Vagina (tissue), 2 donors: ENCODE data around the gene PTPRE. TPM values are rescaled to one million over a fixed set of nuclear protein-coding genes. Genes with fewer than 3 reads are reported as not detected.
A peak's percentile ranks its signal among the peaks of the same experiment; 100 is the strongest.

Source experiments
- DNase-seq, 2 donors: peaks; one replicate each; pipeline ENCODE4 v3.0.0-alpha.2; 2017; ENCODE audit errors: extremely low spot score in 2 of 2
- H3K27ac ChIP-seq: fragments of 200-600 bp; sonication (generic); one replicate; pipeline ENCODE4 v1.5.1; 2019
- H3K27me3 ChIP-seq: fragments of 200-600 bp; sonication (generic); one replicate; pipeline ENCODE4 v1.5.1; 2019
- H3K36me3 ChIP-seq, 2 donors: fragments of 200-600 bp; sonication (generic); one replicate each; pipeline ENCODE4 v1.5.1; 2017 to 2019
- H3K4me1 ChIP-seq: fragments of 200-600 bp; sonication (generic); one replicate; pipeline ENCODE4 v1.5.1; 2019
- H3K4me3 ChIP-seq, 2 donors: fragments of 200-600 bp; sonication (generic); 1 replicate in 1 of 2; 2 replicates in 1 of 2; pipeline ENCODE4 v1.5.1; 2016 to 2019
- H3K9me3 ChIP-seq: fragments of 200-600 bp; sonication (generic); one replicate; pipeline ENCODE4 v1.5.1; 2019
- POLR2A ChIP-seq, 2 donors: fragments of 450-650 bp; IDR thresholded peaks; one replicate each; pipeline ENCODE4 v1.6.1; 2017; ENCODE audit warnings: antibody characterized with exemption in 2 of 2, mild to moderate bottlenecking in 2 of 2, moderate library complexity in 2 of 2
- POLR2AphosphoS5 ChIP-seq, 2 donors: sonication (generic); formaldehyde crosslinking; IDR thresholded peaks; one replicate each; pipeline ENCODE4 v1.9.0; 2017; ENCODE audit warnings: antibody characterized with exemption in 2 of 2, mild to moderate bottlenecking in 2 of 2, low read depth in 1 of 2; ENCODE audit not compliant: insufficient read depth in 1 of 2
- intact Hi-C: fragments of 100-400 bp; cut with DNase I; formaldehyde crosslinking; loops from one replicate; pipeline ENCODE4 v1.15.1; 2023
- total RNA-seq: library from RNA; depleted of rRNA; stranded (reverse); fragments of >200 nt; gene quantifications from one replicate; pipeline ENCODE4 v1.2.3, GENCODE V29; 2016
- TF ChIP-seq, protein P1 (sequence below), 3 experiments: fragments of 450-650 bp in 2 of 3; fragments of 200-600 bp in 1 of 3; sonication (generic) in 1 of 3; IDR thresholded peaks; one replicate each; pipeline ENCODE4 v1.5.1; 2017 to 2019; ENCODE audit warnings: antibody characterized with exemption in 3 of 3, mild to moderate bottlenecking in 2 of 3, moderate library complexity in 2 of 3

The PTPRE gene
- total RNA-seq, 1 donor from 2014 or later, result 77.6 TPM

DNA sequence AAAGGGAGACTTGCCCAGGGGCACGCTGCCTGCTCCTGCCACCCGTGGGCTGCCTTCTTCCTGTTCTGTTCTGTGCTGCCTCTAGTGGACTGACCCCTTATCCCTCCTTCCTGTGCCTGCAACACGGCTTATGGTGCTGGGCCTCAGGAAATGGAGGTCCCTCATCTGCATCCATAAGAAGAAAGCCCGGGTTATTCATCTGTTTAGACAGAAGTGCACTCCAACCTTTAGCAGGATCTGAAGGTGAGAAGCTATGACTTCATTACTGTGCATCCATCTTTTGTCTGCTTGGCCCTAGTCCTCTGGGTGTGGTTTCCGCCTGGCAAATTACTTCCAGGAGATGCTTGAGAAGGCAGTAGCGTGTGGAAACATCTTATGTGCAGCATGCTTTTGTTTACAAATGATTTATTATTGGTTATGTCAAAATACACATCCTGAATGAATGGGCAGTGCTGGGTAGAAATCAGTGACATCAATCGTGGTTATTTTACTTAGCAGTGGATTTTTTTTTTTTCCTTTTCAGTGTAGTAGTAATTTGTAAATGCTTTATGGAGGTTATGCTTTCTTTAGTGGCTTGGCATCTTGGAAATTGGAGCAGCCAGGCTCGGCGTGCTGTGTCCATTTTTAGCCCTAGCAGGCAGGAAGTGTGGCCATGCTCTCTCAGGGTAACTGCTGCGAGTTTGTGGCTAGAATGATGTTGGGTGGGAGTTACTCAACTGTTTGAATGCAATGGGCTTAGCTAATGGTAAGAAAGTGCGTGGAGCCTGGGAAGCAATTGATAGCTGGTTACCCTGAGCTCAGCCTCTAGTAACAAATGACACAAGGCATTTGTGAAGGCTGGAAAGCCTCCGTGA is 12.7 kb downstream of the PTPRE start:
- no peak overlapping the region for H3K4me3 ChIP-seq
- intact Hi-C loops, result no loop called here
- H3K27me3 ChIP-seq, result no peaks in the 10 kb centered on the region
- no peaks in the 10 kb centered on the region for H3K36me3 ChIP-seq
- no peak for DNase-seq
- TF ChIP-seq POLR2AphosphoS5 (IDR thresholded peaks at IDR 0.05; ENCODE audit: insufficient read depth in 1 of 2, low read depth in 1 of 2) (no peak), POLR2A (IDR thresholded peaks at IDR 0.05) (no peak)
- TF ChIP-seq, protein P1, sequence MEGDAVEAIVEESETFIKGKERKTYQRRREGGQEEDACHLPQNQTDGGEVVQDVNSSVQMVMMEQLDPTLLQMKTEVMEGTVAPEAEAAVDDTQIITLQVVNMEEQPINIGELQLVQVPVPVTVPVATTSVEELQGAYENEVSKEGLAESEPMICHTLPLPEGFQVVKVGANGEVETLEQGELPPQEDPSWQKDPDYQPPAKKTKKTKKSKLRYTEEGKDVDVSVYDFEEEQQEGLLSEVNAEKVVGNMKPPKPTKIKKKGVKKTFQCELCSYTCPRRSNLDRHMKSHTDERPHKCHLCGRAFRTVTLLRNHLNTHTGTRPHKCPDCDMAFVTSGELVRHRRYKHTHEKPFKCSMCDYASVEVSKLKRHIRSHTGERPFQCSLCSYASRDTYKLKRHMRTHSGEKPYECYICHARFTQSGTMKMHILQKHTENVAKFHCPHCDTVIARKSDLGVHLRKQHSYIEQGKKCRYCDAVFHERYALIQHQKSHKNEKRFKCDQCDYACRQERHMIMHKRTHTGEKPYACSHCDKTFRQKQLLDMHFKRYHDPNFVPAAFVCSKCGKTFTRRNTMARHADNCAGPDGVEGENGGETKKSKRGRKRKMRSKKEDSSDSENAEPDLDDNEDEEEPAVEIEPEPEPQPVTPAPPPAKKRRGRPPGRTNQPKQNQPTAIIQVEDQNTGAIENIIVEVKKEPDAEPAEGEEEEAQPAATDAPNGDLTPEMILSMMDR (IDR thresholded peaks at IDR 0.05), result no peak
- no peaks in the 10 kb centered on the region for H3K9me3 ChIP-seq
- no peak overlapping the region for H3K27ac ChIP-seq
- no peaks in the 10 kb centered on the region for H3K4me1 ChIP-seq

DNA sequence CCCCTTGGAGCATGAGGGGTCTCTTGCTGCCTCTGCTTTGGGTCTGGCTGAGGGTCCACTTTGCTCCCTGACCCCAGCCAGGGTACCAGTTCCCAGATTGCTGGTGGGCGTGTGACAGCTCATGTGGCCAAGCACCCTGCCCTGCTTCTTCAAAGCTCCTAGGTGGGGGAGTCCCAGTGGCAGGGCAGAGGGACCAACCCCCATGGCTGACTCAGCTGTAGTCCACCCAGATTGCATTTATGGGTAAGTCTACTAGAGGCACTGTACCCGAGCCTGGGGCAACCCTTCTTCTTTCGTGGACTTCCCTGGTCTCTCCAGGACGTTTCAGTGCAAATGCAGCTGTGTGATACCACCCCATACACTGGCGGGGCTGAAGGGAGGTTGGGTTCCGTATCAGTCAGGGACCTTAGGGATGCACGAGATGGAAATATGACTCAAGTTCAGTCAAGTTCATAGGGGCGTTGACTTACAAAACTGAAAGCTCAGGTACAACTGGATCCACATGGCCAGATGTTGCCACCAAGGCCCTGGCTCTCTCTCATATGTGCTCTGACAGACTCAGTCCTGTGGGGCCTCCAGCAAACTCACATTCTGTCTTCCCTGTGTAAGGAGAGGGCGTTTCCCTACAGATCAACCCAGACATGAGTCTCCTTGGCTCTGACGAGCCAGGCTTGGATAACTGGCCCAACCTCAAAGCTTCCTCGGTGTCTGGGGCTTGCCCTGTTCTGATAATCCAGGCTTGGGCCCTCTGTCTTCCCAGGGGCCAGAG is 13.6 kb downstream of the PTPRE start:
- intact Hi-C loops, result no loop called here
- Histone ChIP-seq H3K4me1 (no peaks in the 10 kb centered on the region), H3K36me3 (no peaks in the 10 kb centered on the region), H3K9me3 (no peaks in the 10 kb centered on the region), H3K4me3 (no peak overlapping the region), H3K27ac (no peak overlapping the region), H3K27me3 (no peaks in the 10 kb centered on the region)
- DNase-seq, result peak in 1 of 2 donors; percentile 77
- TF ChIP-seq POLR2A (IDR thresholded peaks at IDR 0.05) (no peak), POLR2AphosphoS5 (IDR thresholded peaks at IDR 0.05; ENCODE audit: insufficient read depth in 1 of 2, low read depth in 1 of 2) (no peak)
- TF ChIP-seq, protein P1 (IDR thresholded peaks at IDR 0.05), result no peak

DNA sequence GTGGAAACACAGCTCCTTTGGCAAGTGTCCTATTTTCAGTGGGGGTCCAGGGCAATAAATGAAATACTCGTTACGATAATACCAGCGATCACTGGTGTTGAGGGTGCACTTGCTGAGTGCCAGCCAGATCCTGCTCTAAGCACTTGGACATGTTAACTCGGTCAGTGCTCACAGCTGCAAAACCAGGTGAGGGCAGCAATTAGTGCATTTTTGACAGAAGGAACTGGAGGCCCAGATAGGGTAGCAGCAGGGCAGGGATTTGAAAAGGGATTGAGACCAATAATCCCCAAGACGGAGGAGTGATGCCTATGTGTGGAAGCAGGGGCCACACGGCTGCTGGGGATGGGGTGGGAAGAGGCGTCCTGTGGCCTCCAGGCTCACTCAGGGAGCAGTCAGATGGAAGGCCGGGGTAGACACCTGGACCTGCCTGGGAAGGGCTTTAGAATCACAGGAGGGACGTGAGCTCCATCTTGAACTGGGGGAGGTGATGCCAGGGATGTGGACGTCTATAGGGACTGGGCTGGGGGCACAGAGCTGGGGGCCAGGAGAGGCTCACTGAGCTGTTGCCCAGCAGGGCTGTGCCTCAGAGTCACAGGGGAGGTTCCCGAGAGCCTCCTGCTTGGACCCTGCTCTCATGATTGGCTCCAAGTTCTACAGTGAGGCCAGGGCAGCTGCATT is 14.3 kb downstream of the PTPRE start:
- Histone ChIP-seq H3K4me1 (no peaks in the 10 kb centered on the region), H3K4me3 (no peak overlapping the region), H3K9me3 (no peaks in the 10 kb centered on the region), H3K36me3 (no peaks in the 10 kb centered on the region), H3K27me3 (no peaks in the 10 kb centered on the region), H3K27ac (no peak overlapping the region)
- peak; percentile 65 to 87 for DNase-seq
- TF ChIP-seq, protein P1 (IDR thresholded peaks at IDR 0.05), result no peak
- TF ChIP-seq POLR2A (IDR thresholded peaks at IDR 0.05) (no peak), POLR2AphosphoS5 (IDR thresholded peaks at IDR 0.05; ENCODE audit: insufficient read depth in 1 of 2, low read depth in 1 of 2) (no peak)
- intact Hi-C loops, result no loop called here

DNA sequence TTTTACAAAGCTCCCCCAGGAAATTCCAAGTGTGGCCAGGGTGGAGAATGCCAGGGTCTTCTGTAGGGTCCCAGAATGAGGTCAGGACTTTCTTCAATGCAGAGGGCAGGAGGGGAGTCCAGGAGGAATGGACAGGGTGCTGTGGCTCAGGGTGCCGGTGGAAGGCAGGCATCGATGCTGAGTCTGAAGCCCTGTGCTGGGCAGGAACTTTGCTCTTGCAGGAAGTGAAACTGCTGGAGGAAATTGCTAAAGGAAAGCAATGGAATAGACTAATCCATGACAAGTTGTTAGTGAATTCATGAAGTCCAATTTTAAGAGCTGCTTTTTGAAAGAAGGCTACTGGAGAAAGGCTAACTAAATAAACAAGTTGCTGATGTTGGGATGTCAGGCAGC is 14.8 kb downstream of the PTPRE start:
- intact Hi-C loops, result no loop called here
- TF ChIP-seq, protein P1 (IDR thresholded peaks at IDR 0.05), result no peak
- TF ChIP-seq POLR2A (IDR thresholded peaks at IDR 0.05) (no peak), POLR2AphosphoS5 (IDR thresholded peaks at IDR 0.05; ENCODE audit: insufficient read depth in 1 of 2, low read depth in 1 of 2) (no peak)
- Histone ChIP-seq H3K9me3 (no peaks in the 10 kb centered on the region), H3K4me1 (no peaks in the 10 kb centered on the region), H3K27ac (no peak overlapping the region), H3K36me3 (no peaks in the 10 kb centered on the region), H3K4me3 (no peak overlapping the region), H3K27me3 (no peaks in the 10 kb centered on the region)
- DNase-seq, result peak in 1 of 2 donors; percentile 7
